ENCODE measurements around the gene FBXO22.

GRCh38 chr15:75868019-75868418, 35.7 kb upstream of the FBXO22 start:
- no peak for TF ChIP-seq CTCF (IDR thresholded peaks at IDR 0.05)
- no peak for TF ChIP-seq POLR2A (IDR thresholded peaks at IDR 0.05)
